AG09319 (cell line): Measurements from ENCODE around the gene TULP4.

Source experiments
- DNase-seq: peaks from one replicate; pipeline ENCODE4 v3.0.0-alpha.2; 2010; ENCODE audit warnings: low read depth; ENCODE audit errors: extremely low read depth
- TF ChIP-seq, protein P1 (sequence below): IDR thresholded peaks from 2 replicates; pipeline ENCODE4 v1.5.1; 2011; ENCODE audit warnings: low read depth, mild to moderate bottlenecking, inconsistent platforms, low read length, moderate library complexity

Gene TULP4

DNA sequence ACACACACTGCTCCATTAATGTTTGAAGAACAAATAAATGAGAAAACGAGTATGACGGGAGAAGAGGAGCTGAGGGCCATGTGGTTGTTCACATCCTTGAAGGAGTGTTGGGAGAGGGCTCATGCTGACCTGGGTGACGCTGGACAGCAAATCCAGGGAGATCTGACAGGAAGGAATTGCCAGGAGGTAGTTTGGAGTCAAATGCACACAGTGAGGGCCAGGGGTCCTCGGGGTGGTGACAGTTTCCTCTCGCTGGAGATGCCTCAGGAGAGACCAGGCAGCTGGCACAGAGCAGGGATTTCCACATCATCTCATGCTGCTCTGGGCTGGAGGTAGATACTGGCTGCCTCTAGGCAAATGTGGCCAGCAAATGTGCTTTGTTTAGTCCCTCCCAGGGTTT, 245.7 kb downstream of the TULP4 start:
- TF ChIP-seq, protein P1, sequence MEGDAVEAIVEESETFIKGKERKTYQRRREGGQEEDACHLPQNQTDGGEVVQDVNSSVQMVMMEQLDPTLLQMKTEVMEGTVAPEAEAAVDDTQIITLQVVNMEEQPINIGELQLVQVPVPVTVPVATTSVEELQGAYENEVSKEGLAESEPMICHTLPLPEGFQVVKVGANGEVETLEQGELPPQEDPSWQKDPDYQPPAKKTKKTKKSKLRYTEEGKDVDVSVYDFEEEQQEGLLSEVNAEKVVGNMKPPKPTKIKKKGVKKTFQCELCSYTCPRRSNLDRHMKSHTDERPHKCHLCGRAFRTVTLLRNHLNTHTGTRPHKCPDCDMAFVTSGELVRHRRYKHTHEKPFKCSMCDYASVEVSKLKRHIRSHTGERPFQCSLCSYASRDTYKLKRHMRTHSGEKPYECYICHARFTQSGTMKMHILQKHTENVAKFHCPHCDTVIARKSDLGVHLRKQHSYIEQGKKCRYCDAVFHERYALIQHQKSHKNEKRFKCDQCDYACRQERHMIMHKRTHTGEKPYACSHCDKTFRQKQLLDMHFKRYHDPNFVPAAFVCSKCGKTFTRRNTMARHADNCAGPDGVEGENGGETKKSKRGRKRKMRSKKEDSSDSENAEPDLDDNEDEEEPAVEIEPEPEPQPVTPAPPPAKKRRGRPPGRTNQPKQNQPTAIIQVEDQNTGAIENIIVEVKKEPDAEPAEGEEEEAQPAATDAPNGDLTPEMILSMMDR = no peak
- DNase-seq = no peak

DNA sequence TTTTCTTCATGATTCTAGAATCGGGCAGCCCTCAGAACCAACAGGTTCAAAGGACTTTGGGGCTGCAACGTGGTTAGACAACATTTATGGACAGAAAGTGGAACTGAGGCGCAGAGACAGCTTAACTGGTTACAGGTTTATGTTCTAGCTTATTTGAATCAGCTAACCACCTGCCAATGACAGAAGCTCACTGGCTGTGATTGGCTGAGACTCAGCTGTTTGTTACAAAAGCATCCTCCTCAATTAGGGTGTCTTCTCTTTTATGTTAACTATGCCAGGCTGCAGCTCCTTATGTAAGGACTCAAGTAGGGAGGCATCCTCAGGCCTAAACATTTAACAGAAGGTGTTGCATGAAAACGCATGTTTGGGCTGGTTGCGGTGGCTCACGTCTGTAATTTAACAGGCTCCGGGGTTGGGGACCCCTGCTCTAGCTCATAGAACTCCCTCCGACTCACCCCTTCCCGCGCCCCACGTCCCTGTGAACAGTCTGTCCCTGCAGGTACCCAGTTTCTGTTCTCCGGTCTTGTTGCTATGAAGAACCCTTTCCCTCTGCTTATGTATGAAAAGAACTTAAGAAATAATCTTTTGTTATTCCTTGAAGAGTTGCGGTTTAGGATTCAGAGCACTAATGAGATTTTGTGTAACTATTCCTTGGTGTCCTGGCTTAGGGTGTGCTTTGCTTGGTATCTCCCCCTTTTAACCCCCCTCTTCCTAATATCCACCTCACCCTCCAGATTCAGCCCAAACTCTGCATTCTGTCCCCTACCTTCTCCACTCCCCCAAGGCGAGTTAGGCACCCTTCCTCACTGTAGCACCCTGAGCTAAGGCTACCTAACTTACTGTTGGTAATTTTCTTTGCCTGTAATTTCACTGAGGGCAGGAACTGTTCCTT, 246.4 kb downstream of the TULP4 start:
- DNase-seq = no peak
- TF ChIP-seq, protein P1 = no peak

DNA sequence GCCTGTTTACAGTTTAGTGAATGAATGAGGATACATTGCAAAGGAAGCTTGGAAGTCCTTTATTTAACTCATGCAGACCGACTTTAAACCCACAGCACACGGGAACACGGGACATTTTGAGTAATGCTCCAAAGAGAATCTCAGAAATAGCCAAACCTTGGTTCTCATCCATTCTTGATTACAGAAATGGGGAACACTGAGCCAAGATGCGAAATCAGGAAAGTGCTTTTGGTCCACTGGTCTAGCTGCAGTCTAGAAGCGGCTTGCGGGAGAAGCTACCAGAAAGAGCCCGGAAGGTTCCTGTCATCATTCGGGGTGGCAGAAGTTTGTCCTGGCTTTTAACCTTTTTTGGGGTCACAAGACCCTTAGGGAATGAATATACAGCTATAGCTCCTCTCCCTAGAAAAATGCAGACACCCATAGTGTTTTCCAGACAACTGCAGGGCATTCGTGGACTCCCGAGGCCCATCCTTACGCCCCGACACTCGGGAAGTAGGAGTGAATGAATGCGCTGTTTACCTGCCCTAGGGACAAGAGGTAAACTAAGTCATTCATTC, 247.2 kb downstream of the TULP4 start:
- TF ChIP-seq, protein P1 = no peak
- no peak for DNase-seq

DNA sequence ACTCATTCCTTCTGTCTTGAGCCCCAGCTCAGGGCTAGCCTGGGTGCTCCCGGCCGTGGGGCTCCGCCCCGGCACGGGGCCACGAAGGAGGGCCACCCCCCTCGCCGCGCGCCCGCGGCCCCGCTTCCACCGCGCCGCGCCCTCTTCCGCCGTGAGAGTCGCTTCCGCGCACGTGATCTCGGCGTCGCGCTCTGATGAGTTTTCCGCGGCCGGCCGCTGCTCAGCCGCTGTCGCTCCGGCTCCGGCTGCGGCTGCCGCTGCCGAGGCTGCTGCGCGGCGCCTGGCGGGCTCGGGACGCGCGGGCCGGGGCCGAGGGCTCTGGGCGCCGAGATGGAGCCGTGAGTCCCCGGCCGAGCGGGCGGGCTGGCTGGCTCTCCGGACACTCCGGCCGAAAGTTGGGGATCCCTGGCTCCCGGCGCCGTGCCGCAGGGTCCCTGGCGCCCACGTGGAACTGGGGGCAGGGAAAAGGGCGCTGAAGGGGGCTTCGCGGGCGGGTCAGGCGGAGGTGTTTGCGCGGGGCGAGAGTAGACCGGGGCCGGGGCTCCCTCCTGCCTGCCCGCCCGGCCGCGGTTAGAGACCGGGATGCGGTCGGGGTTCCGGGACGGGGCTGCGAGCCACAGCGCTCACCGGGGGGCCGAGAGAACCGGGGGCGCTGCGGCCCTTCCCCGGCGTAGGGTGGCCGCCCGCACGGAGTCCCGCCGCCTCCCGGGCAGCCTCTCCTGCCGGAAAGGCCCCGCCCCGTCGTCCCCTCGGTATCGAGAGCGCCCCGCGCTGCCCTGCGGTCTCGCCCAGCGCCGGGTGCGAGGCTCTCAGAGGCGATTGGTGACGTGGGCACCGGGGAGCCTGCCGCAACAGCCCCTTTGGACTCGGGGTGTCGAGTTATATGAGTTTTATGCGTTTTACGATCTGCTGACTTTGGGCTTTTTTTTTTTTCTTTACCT, 247.9 kb downstream of the TULP4 start, which contains the start of gene TMEM181:
Gene TMEM181, plus strand, starts transcription at position 197 of the 941 bp plus-strand sequence. Its CDS starts 134 bp downstream, at position 331.
- TF ChIP-seq, protein P1 = no peak; the same call in 1 of the 2 replicates
- DNase-seq = peak; percentile 44

DNA sequence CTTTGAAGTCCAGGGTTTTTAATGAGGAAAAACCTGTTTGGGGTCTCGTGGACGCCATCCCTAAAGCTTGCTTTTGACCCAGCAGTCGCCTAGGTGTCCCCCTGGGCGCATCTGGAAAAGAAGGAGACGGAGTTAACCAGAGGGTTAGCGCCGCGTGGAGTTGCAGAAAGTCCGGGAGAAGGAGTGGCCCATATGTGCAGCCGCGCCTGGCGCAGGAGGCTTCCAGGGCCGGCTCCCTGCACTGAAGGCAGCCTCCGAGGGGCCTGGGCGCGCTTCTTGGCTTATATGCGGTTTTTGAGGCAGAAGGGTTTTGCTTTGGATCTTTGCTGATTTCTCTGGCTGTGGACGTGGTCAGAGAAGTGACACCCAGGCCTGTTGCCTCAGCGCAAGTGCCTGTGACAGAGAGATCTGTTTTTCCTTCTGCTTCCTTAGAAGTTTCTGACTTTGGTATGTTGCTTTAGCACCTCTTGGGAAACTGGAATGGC, 248.6 kb downstream of the TULP4 start:
- no peak for DNase-seq

More for the DNA sequence above, 248.6 kb downstream of the TULP4 start:
- TF ChIP-seq, protein P1 = no peak
